Measurements from ENCODE around the gene CCDC38.

CCDC38 gene

DNA sequence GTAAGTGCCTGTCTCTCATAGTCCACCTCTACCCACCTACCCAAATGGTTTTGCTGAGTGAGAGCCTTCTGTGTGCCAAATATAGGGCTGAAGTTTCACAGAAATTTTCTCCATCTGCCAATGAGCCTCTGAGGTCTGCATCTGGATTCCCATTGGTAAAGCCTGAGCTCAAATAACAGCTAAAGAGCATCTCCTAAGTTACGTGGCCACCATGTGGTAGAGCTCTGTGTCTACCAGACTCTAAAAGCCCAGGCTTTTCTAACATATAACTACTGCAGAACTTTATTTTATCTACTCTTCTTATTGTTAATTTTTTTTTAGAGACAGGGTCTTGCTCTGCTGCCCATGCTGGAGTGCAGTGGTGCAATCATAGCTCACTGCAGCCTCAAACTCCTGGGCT lies 16.7 kb upstream of the CCDC38 start:
- DNase-seq = no peak

- DNase-seq = no peak
Observed at GRCh38 chr12:95956557-95957145, 14.2 kb upstream of the CCDC38 start.

- DNase-seq = no peak
Observed at GRCh38 chr12:95955549-95956159, 13.2 kb upstream of the CCDC38 start.

GRCh38 chr12:95953000-95953399 lies 10.6 kb upstream of the CCDC38 start:
- DNase-seq = no peak

- no peak for DNase-seq
Observed at GRCh38 chr12:95951515-95951914, 9.1 kb upstream of the CCDC38 start.

DNA sequence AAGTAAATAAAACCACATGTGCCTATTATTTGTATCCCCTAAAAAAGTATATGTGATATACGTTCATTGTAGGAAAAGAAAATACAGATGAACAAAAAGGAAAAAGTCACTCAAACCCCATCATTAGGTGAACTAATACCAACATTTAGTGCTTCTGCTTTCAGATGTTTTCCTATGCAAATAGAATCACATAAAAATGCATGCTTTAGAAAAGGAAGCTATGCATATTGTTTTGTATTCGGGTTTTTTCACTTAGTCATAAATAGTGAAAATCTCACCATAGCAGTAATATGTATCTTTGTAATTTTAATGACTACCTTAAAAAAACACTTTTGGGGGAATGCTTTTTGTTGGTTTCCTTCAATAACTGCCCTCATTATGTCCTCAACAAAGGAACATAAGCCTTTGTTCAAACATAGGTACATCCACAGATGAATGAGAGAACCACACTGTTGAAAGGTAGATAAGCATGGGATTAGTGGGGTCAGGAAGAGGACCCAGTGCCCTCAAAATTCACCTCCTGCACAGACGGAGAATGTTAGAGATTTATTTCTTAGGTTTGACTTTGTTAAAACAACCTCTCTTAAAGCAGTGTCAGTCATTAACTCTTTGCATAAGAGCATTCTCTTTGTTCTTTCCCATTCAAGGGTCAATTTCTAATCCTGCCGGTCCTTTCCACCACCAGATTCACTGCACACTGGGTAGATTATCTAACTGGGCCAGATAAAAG lies 7.2 kb upstream of the CCDC38 start:
- no peak for DNase-seq

DNA sequence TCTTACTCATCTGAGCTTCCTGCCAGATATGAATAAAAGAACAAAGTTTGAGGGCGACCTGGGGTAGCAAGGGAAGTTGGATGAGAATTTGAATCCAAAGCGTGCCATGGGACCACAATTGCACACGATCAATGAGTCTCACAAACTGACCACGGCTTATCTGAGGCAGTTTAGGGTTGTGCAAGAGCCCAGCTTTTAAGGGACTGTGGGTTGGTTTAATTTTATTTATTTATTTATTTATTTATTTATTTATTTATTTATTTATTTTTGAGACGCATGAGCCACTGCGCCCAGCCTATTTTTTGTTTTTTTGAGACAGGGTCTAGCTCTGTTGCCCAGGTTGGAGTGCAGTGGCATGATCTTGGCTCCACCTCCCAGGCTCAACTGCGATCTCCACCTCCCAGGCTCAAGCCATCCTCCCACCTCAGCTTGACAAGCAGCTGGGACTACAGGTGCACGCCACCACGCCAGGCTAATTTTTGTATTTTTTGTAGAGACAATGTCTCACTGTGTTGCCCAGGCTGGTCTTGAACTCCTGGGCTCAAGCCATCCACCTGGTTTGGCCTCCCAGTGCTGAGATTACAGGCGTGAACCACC lies 1.8 kb upstream of the CCDC38 start:
- no peak for DNase-seq

- peak; percentile 22 for DNase-seq
Observed at GRCh38 chr12:95943330-95943842, 972 bp upstream of the CCDC38 start, which contains the start of gene AMDHD1. AMDHD1 (plus strand) TSS chr12:95943331; CDS start chr12:95943399, 68 bp downstream.

- DNase-seq = no peak
Observed at GRCh38 chr12:95942101-95942523, 302 bp downstream of the CCDC38 start.

- no peak for DNase-seq
Observed at GRCh38 chr12:95940514-95940913, 1.9 kb downstream of the CCDC38 start.

DNA sequence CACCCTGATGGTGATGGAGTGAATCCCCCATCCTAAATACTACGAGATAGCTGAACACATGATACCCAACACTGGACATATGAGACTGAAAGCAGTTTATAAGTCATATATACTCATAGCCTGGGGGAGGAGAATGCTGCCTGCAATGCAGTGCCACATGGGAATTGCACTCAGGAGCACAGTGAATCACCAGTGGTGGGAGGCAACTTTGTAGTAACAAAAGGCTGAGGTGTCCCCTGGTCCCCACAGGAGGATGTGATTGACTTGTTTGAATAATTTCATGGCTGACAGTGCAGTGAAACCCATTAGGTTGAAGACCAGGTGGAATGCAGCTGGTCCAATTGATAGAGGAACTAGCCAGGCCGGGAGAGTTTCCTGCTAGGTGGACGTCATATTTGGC lies 20.2 kb downstream of the CCDC38 start:
- DNase-seq = no peak

DNA sequence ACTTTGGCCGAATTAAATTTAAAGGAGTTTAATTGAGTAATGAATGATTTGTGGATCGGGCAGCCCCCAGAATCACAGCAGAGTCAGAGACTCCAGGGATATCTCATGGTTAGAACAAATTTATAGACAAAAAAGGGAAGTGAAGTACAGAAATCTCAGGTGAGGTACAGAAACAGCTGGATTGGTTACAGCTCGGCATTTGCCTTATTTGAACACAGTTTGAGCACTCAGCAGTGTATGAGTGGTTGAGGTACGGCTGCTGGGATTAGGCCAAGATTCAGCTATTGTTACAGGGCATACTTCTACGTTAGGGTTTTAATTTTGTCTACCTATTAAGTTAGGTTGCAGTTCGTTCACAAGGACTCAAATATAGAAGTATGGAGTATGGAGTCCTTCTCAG lies 23.3 kb downstream of the CCDC38 start:
- DNase-seq = no peak

GRCh38 chr12:95918194-95918993 lies 24.0 kb downstream of the CCDC38 start:
- DNase-seq = no peak

DNA sequence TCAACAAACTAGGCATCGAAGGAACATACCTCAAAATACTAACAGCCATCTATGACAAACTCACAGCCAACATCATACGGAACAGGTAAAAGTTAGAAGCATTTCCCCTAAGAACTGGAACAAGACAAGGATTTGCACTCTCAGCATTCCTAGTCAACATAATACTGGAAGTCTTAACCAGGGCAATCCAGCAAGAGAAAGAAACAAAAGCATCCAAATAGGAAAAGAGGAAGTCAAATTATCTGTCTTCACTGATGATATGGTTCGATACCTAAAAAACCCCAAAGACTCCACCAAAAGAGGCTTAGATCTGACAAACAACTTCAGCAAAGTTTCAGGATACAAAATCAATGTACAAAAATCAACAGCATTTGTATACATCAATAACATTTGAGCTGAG lies 32.5 kb downstream of the CCDC38 start:
- DNase-seq = no peak

GRCh38 chr12:95908573-95908972 lies 33.8 kb downstream of the CCDC38 start:
- DNase-seq = no peak

DNA sequence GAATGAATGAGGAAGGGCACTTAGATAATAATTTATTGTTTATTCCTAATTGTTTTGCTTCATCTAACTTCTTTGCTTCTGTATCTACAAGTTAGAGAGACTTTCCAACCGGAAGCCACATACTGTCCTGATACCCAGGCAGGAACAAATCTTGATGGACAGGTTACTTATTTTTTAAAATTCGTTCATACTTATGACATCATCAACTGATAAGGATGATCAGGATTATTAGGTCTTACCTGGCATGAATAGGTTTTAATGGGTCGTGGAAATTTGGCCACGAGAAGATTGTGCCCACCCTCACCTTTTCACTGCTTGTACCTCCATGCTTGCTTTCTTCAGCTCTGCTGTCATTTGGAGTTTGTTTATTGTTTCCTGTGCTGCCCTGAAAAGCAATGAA lies 44.3 kb downstream of the CCDC38 start:
- no peak for DNase-seq

GRCh38 chr12:95896846-95897245 lies 45.6 kb downstream of the CCDC38 start:
- no peak for DNase-seq

DNA sequence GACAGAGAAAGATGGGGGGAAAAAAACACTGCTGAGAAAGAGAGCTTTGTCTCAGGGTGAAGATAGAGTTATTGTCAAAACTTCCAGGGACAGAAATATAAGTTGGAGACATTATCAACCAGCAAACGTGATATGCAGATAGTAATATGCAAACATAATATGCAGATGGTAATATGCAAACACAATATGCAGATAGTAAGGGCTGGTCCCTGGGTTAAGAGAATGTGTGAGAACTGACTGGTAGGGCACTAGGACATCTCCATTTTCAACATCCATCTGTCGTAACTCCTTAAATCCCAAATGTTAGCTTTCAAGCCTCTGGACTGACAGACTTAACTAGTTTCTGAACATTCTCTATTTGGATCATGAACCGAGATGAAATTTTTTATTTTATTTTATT lies 51.5 kb downstream of the CCDC38 start:
- DNase-seq = no peak

- DNase-seq = no peak
Observed at GRCh38 chr12:95887311-95887710, 55.1 kb downstream of the CCDC38 start.

DNA sequence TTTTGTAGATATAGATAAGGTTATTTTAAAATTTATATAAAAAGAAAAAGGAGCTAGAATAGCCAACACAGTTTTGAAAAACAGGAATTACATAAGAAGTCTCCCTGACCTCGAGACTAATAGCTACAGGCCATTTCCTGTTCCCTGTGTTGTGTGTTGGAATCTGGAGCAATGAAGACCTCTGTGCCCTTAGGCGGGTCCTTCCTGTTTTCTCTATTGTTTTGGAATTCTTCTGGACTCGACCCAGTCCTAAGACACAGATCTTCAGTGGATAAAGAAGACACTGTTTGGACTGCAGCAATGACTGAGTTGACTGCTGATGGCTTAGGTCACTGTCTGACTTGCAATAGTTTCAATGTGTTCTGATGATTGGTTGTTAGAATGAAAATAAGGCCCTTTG lies 57.4 kb downstream of the CCDC38 start:
- no peak for DNase-seq

DNA sequence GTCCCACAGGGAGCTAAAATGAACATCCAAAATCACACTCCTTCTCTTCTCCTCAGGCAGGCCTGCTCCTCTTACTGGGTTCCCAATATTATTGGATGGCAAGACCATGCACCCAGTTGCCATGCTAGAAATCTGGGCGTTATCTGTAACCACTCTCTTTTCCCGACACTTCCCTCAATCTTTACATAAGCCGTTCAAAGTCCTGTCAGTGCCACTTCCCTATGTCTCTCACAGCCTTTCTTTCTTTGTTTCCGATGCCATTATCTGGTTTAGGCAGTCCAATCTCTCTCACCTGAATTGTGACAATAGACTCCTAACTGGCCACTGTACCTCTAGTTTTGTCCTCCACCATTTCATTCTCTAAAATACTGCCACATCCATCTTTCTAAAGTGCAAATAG lies 59.5 kb downstream of the CCDC38 start:
- DNase-seq = no peak

- DNase-seq = no peak
Observed at GRCh38 chr12:95882080-95882479, 60.3 kb downstream of the CCDC38 start.

Data from NCI-H510A (cell line).